Measurements from ENCODE around the gene PTDSS2. TPM values are rescaled to one million over a fixed set of nuclear protein-coding genes. Genes with fewer than 3 reads are reported as not detected.
"Not testable (repeated sequence)": the region's sequence is repeated elsewhere in the genome, so short reads cannot be mapped to it uniquely, and the experiment has no call there.

PTDSS2 gene
- 81.1 and 96.3 TPM in 2 replicates for total RNA-seq

DNA sequence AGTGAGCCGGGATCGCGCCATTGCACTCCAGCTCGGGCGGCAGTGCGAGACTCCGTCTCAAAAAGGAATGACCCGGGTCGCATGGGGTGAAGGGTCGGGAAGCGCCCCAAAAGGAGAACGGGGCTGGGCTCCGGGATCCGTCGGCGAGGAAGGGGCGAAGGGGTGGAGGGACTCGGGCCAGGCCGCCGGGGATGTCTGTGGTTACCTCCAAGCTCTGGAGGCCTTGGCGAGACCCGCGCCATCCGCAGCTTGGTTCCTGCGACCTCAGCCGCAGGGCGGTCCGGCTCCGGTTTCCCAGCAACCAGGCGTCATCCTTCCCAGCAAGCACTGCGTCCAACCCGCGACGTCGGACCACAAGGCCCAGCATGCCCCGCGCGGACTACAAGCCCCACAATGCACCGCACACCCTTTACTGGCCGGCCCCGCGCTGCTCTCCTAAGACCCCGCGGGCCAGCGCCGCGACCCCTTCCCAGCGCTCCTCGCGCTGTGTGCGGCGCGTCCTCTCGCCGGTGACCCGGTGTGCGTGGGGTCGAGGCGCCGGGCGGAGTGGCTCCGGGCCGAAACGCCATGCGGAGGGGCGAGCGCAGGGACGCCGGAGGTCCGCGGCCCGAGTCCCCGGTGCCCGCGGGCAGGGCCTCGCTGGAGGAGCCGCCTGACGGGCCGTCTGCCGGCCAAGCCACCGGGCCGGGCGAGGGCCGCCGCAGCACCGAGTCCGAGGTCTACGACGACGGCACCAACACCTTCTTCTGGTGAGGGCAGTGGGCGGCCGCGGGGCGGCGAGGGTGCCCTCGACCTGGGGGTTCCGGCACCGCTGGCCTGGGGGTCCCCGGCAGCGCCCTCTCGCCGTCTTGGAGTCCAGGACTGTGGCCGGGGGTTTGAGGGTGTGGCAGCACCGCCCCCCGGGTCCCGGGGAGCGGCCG is at the start of gene PTDSS2:
Gene PTDSS2, plus strand, starts transcription at position 391 of the 920 bp plus-strand sequence. Its CDS starts 177 bp downstream, at position 568.
- TF ChIP-seq, protein P1, sequence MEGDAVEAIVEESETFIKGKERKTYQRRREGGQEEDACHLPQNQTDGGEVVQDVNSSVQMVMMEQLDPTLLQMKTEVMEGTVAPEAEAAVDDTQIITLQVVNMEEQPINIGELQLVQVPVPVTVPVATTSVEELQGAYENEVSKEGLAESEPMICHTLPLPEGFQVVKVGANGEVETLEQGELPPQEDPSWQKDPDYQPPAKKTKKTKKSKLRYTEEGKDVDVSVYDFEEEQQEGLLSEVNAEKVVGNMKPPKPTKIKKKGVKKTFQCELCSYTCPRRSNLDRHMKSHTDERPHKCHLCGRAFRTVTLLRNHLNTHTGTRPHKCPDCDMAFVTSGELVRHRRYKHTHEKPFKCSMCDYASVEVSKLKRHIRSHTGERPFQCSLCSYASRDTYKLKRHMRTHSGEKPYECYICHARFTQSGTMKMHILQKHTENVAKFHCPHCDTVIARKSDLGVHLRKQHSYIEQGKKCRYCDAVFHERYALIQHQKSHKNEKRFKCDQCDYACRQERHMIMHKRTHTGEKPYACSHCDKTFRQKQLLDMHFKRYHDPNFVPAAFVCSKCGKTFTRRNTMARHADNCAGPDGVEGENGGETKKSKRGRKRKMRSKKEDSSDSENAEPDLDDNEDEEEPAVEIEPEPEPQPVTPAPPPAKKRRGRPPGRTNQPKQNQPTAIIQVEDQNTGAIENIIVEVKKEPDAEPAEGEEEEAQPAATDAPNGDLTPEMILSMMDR (IDR thresholded peaks at IDR 0.05; ENCODE audit: insufficient read depth, low read length, poor library complexity, severe bottlenecking) = no peak
- Histone ChIP-seq H3K36me3 (ENCODE audit: control insufficient read depth, insufficient read depth, low read length) (no peaks in the 10 kb centered on the region), H3K4me3 (ENCODE audit: low read depth, low read length) (peak within 1 kb of the TSS; percentile 93), H3K27me3 (ENCODE audit: control insufficient read depth, insufficient read depth, low read length) (no peaks in the 10 kb centered on the region)
- DNase-seq (ENCODE audit: low read depth) = peak; percentile 82

GRCh38 chr11:401196-401595 is 48.9 kb upstream of the PTDSS2 start:
- not testable (repeated sequence) for H3K36me3 ChIP-seq (ENCODE audit: control insufficient read depth, insufficient read depth, low read length); DNase-seq (ENCODE audit: low read depth); H3K4me3 ChIP-seq (ENCODE audit: low read depth, low read length)
- H3K27me3 ChIP-seq (ENCODE audit: control insufficient read depth, insufficient read depth, low read length) = peaks cover 25% of the 10 kb centered on the region

DNA sequence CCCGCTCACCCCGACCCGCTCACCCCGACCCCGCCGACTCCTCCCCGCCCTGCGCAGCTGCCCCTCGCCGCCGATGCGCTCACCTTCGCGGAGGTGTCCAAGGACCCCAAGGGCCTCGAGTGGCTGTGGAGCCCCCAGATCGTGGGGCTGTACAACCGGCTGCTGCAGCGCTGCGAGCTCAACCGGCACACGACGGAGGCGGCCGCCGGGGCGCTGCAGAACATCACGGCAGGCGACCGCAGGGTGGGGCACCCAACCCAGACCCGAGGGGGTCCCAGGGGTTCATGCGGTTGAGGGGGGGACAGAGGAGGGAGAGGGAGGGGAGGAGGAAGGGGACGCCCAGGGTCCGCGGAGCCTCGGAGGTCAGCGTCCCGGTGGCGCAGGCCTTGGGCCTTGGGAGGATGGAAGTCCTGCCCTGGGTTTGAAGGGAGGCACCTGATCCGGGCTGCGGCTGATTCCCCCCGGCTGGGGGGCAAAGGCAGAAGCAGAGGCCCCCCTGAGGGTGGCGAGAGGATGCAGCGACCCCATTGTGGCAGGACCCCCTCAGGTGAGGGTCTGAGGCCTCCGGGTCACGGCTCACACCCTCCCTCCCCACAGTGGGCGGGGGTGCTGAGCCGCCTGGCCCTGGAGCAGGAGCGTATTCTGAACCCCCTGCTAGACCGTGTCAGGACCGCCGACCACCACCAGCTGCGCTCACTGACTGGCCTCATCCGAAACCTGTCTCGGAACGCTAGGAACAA is 46.9 kb upstream of the PTDSS2 start:
- TF ChIP-seq, protein P1 (IDR thresholded peaks at IDR 0.05; ENCODE audit: insufficient read depth, low read length, poor library complexity, severe bottlenecking) = no peak
- peaks cover 25% of the 10 kb centered on the region for H3K27me3 ChIP-seq (ENCODE audit: control insufficient read depth, insufficient read depth, low read length)
- no peak for DNase-seq (ENCODE audit: low read depth)
- no peak overlapping the region for H3K4me3 ChIP-seq (ENCODE audit: low read depth, low read length)
- no peaks in the 10 kb centered on the region for H3K36me3 ChIP-seq (ENCODE audit: control insufficient read depth, insufficient read depth, low read length)

DNA sequence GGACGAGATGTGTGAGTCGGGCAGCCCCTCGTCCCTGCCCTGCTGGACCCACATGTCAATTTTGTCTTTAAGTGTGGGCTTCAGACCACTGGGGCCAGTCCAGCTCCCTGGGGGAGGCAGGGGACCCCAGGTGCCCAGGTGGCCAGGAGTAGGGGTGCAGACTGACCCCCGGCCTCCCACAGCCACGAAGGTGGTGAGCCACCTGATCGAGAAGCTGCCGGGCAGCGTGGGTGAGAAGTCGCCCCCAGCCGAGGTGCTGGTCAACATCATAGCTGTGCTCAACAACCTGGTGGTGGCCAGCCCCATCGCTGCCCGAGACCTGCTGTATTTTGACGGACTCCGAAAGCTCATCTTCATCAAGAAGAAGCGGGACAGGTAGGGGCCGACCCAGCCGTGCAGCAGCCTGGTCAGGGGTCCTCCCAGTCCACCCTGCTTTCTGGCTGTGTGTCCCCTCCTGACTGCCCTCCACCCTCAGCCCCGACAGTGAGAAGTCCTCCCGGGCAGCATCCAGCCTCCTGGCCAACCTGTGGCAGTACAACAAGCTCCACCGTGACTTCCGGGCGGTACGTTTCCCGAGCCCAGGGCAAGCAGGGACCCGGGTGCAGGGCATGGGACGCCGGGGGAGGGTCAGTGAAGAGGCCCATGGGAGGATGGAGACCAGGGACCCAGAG is 46.2 kb upstream of the PTDSS2 start:
- Histone ChIP-seq H3K27me3 (ENCODE audit: control insufficient read depth, insufficient read depth, low read length) (peaks cover 23% of the 10 kb centered on the region), H3K36me3 (ENCODE audit: control insufficient read depth, insufficient read depth, low read length) (no peaks in the 10 kb centered on the region), H3K4me3 (ENCODE audit: low read depth, low read length) (no peak overlapping the region)
- no peak for DNase-seq (ENCODE audit: low read depth)
- TF ChIP-seq, protein P1 (IDR thresholded peaks at IDR 0.05; ENCODE audit: insufficient read depth, low read length, poor library complexity, severe bottlenecking) = no peak

DNA sequence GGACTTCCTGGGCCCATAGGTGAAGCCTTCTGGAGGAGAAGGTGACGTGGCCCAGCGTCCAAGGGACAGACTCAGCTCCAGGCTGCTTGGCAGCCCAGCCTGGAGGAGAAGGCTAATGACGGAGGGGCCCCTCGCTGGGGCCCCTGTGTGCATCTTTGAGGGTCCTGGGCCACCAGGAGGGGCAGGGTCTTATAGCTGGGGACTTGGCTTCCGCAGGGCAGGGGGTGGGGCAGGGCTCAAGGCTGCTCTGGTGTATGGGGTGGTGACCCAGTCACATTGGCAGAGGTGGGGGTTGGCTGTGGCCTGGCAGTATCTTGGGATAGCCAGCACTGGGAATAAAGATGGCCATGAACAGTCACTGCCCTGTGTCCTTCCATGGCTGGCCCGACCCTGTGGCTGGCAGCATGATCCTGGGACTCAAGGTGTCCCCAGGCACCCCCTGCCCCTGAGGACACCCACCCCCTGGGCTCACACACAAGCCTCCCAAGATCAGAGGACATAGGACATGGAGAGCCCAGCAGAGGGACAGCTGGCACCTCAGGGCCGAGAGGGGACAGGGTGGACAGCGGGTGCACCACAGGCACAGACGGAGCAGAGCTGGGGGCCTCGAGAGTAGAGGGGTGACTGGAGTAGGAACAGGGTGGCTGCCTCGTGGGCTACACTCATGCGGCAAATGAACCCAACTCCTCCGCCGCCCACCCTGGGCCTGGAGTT is 45.4 kb upstream of the PTDSS2 start:
- Histone ChIP-seq H3K27me3 (ENCODE audit: control insufficient read depth, insufficient read depth, low read length) (peaks cover 18% of the 10 kb centered on the region), H3K4me3 (ENCODE audit: low read depth, low read length) (no peak overlapping the region), H3K36me3 (ENCODE audit: control insufficient read depth, insufficient read depth, low read length) (no peaks in the 10 kb centered on the region)
- TF ChIP-seq, protein P1 (IDR thresholded peaks at IDR 0.05; ENCODE audit: insufficient read depth, low read length, poor library complexity, severe bottlenecking) = no peak
- DNase-seq (ENCODE audit: low read depth) = no peak
